CD4-positive, alpha-beta T cell treated with Interleukin-1 beta for 1 hour (primary cell): ENCODE results near the gene C6orf52.
"Not testable (repeated sequence)": the region's sequence is repeated elsewhere in the genome, so short reads cannot be mapped to it uniquely, and the experiment has no call there.

Experiments used
- DNase-seq, 2 donors: peaks; one replicate each; pipeline ENCODE4 v3.0.0-alpha.2; 2020 to 2022

Gene C6orf52

DNA sequence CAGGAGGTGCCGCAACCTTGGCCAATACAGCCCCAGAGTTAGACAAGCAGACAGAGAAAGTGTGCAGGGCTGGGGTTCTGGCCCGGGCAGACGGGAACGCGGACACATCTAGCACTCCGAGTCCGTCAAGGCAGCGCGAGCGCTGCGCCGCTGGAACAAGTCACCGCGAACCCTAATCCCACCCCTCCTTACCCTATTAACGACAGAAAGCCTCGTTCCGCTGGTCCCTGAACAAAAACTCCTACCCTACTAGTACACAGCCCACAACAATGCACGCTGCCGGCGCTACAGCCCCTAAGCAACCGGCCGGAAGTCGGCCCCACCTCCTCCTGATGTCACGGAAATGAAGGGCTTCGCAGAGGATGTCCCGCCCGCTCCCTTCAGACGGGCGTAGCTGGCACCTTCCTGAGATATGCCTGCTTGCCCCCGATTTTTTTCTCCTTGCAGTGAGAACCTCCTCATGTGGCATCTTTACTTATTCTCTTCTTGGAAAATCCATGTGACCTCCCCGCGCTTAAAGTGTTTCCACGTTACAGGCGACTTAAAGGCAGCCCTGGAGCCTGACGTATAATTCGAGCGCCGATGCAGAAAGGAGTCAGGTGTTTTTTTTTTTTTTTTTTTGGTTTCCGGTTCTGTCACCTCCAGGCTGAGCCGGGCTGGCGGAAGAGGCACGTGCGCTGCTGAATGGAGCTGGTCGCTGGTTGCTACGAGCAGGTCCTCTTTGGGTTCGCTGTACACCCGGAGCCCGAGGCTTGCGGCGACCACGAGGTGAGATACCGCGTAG is at the start of gene C6orf52, which contains the start of gene PAK1IP1:
Gene C6orf52, minus strand, starts transcription at position 315 of the 784 bp plus-strand sequence. CDS start 7,066 bp downstream, outside the sequence.
Gene PAK1IP1, plus strand, starts transcription at position 671 of the 784 bp plus-strand sequence. Its CDS starts 14 bp downstream, at position 685.
- peak; percentile 93 to 94 for DNase-seq

- no peak for DNase-seq
Measured at GRCh38 chr6:10743515-10743914, 49.1 kb upstream of the C6orf52 start.

GRCh38 chr6:10742251-10742650 is 47.8 kb upstream of the C6orf52 start:
- no peak for DNase-seq

DNA sequence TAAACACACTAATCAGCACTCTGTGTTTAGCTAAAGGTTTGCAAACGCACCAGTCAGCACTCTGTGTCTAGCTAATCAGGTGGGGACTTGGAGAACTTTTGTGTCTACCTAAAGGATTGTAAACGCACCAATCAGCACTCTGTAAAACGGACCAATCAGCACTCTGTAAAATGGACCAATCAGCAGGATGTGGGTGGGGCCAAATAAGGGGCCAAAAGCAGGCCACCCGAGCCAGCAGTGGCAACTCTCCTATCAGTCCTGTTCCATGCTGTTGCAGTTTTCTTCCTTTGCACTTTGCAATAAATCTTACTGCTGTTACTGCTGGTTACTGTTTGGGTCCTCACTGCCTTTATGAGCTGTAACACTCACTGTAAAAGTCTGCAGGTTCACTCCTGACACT is 47.2 kb upstream of the C6orf52 start:
- DNase-seq, result not testable (repeated sequence)

DNA sequence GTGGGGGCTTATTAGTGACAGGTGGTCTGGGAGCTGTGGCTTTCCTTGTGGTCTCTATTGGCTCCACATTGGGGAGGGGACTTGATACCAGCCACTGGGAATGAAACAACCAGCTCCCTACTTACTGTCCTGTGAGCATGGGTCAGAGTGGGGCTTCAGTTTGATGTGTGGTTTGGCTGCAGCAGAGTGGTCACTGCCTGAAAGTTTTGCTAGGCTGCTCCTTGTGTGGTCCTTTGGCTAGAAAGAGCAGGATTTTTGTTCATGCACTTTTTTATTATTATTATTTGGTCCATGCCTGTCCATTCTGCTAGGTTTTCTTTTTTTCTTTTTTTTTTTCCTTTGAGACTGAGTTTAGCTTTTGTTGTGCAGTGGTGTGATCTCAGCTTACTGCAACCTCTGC is 45.6 kb upstream of the C6orf52 start:
- DNase-seq, result no peak

DNA sequence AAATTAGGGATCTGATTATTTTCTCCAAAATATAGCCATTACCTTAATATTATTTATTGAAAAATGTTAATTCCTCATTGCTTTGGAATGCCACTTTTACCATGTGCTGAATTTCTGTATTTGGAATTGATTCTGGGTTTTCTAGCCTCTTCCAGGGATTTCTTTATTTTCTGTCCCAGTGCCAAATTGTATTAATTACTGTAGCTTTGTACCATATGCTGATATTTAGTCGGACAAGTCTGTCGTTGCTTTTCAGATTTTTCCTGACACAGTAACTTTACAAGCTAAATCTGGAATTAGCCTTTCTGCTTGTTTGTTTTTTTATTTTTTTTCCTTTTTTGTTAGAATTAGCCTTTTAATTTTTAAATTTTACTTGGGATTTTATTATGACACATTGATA is 42.3 kb upstream of the C6orf52 start:
- DNase-seq, result no peak

DNA sequence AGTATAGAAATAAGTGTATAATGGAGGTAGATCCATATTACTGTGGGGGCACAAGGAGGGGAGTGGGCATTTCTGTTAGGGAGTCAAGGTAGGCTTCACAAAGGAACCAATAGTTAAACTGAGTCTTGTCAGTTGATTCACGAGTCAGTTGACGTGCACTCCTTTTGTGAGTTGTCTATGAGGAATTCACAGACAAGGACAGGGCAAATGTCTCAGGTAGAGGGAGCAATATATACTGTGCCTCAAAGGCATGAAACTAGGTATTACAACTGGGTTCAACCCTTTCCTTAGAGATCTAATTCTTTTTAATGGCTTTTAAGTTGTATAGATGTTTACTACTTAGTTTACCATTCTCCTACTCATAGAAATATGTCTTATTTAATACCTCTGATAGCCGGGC is 39.4 kb upstream of the C6orf52 start:
- DNase-seq, result no peak

GRCh38 chr6:10733151-10733715 is 38.8 kb upstream of the C6orf52 start:
- DNase-seq, result peak; percentile 24 to 38

- no peak for DNase-seq
Measured at GRCh38 chr6:10730254-10730653, 35.8 kb upstream of the C6orf52 start.

- no peak for DNase-seq
Measured at GRCh38 chr6:10725716-10726115, 31.3 kb upstream of the C6orf52 start.

GRCh38 chr6:10725044-10725443 is 30.6 kb upstream of the C6orf52 start:
- DNase-seq, result no peak

- DNase-seq, result no peak
Measured at GRCh38 chr6:10723567-10723881, 29.1 kb upstream of the C6orf52 start.

DNA sequence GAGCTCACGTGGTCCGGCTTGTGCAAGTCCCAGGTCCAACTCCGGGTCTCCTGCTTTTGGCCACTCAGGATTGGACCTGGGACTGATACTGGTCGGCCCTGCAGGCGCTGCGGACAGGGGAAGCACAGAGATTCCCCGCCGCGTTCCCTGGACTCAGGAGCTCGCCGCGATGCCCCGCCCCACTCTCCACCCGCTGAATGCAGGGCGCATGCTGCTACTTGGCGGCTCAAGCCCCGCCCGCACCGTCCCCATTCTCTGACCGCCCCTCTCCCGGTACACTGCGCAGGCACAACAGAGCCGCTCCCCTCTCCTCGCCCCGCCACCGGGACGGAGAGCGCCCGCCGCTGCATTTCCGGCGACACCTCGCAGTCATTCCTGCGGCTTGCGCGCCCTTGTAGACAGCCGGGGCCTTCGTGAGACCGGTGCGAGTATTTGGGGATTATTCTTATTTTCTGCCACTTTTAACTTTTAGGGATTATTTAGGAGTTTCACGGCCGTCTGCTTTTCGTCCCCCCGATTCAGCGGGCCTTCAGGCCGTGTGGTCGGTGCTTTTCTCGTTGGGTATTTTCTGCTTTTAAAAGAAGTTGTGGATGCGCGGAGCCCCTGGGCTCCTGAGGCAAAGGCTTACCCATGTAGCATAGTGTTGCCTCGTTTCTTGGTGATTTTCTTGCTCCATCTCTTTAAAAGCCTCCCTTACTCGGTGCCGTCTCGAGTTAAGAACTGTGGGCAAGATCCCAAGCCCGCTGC is 28.6 kb upstream of the C6orf52 start, which contains the start of gene TMEM14C:
Gene TMEM14C, plus strand, starts transcription at position 251 of the 747 bp plus-strand sequence. CDS start 1,544 bp downstream, outside the sequence.
- peak; percentile 79 to 81 for DNase-seq

GRCh38 chr6:10722570-10722819 is 28.1 kb upstream of the C6orf52 start:
- no peak for DNase-seq

- DNase-seq, result no peak
Measured at GRCh38 chr6:10721850-10722569, 27.6 kb upstream of the C6orf52 start.

DNA sequence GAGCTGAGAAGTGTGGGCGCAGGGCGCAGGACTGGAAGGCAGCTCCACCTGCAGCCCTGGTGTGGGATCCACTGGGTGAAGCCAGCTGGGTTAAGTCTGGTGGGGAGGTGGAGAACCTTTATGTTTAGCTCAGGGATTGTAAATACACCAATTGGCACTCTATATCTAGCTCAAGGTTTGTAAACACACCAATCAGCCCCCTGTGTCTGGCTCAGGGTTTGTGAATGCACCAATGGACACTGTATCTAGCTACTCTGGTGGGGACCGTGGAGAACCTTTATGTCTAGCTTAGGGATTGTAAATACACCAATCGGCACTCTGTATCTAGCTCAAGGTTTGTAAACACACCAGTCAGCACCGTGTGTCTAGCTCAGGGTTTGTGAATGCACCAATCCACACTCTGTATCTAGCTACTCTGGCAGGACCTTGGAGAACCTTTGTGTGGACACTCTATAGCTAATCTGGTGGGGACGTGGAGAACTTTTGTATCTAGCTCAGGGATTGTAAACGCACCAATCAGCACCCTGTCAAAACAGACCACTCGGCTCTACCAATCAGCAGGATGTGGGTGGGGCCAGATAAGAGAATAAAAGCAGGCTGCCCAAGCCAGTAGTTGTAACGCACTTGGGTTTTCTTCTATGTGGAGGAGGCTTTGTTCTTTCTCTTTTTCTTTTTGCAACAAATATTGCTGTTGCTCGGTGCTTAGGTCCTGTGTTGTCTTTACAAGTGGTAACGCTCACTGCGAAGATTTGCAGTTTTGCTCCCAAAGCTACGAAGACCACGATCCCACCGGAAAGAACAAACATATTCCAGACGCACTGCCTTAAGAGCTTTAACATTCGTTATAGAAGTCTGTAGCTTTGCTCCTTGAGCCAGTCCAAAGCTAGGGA is 26.8 kb upstream of the C6orf52 start:
- peak; percentile 21 to 26 for DNase-seq

DNA sequence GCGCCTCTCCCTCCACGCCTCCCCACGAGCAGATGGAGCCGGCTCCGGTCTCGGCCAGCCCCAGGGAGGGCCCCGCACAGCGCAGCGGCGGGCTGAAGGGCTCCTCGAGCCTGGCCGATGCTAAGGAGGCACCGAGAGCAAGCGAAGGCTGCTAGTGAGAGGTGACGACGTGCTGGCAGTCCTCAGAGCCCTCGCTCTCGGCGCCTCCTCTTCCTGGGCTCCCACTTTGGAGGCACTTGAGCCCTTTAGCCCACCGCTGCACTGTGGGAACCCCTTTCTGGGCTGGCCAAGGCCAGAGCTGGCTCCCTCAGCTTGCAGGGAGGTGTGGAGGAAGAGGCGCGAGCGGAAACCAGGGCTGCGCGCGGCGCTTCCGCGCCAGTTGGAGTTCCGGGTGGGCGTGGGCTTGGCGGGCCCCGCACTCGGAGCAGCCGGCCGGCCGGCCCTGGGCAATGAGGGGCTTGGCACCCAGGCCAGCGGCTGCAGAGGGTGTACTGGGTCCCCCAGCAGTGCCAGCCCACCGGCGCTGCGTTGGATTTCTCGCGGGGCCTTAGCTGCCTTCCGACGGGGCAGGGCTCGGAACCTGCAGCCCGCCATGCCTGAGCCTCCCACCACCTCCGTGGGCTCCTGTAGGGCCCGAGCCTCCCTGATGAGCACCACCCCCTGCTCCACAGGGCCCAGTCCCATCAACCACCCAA is 26.0 kb upstream of the C6orf52 start:
- peak; percentile 51 to 60 for DNase-seq

GRCh38 chr6:10719964-10720264 is 25.5 kb upstream of the C6orf52 start:
- no peak for DNase-seq

GRCh38 chr6:10719296-10719963 is 25.0 kb upstream of the C6orf52 start:
- peak; percentile 61 to 66 for DNase-seq

GRCh38 chr6:10713962-10714361 is 19.5 kb upstream of the C6orf52 start:
- DNase-seq, result no peak

DNA sequence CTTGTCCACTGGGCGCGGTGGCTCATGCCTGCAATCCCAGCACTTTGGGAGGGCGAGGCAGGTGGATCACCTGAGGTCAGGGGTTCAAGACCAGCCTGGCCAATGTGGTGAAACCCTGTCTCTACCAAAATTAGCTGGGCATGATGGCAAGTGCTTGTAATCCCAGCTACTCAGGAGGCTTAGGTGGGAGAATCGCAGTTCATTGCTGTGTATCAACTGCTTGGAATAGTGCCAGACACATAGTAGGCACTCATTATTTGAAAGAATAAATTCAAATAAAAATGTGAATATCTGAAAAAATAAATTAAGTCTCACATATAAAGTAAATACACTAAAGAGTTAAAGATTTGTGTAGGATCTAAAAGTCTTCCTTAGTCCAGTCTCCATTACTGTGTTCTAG is 2.2 kb upstream of the C6orf52 start:
- DNase-seq, result no peak
